ENCODE results near the gene OR52N1.

The OR52N1 gene

GRCh38 chr11:5803982-5804381, 12.9 kb upstream of the OR52N1 start:
- no peaks in the 10 kb centered on the region for H3K79me2 ChIP-seq (ENCODE audit: control insufficient read depth, insufficient read depth, low read length, unreplicated experiment)
- H3K4me3 ChIP-seq (ENCODE audit: low read depth, low read length): no peak overlapping the region
- no peaks in the 10 kb centered on the region for H3K4me1 ChIP-seq (ENCODE audit: control insufficient read depth, insufficient read depth, low read length, unreplicated experiment)
- no peaks in the 10 kb centered on the region for H3K36me3 ChIP-seq (ENCODE audit: insufficient read depth, low read length)
- no peak overlapping the region for H2AFZ ChIP-seq (ENCODE audit: low read length, unreplicated experiment)
- H3K27ac ChIP-seq (ENCODE audit: low read depth, low read length): no peak overlapping the region
- peaks cover 24% of the 10 kb centered on the region for H3K27me3 ChIP-seq (ENCODE audit: insufficient read depth, low read length)

DNA sequence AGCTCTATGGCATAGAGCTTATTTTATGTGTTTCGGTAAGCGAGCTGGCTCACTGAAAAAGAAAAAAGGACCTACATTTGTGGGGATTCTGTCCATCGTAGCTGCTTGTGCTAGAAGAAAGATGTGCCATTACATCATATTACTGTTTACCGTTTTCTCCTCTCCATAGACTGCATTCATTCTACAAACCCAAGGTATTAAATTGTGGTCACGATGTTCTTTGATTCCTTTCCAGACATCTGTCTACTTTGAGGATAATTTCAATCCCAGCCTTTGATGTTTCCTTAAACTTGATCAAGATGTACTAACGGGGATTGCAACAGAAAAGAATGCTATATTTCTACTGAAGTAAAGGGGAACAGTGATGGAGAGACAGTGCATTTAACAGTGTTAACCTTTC, 5.5 kb upstream of the OR52N1 start:
- Histone ChIP-seq H3K27ac (ENCODE audit: low read depth, low read length) (no peak overlapping the region), H3K27me3 (ENCODE audit: insufficient read depth, low read length) (peaks cover 23% of the 10 kb centered on the region), H2AFZ (ENCODE audit: low read length, unreplicated experiment) (no peak overlapping the region), H3K36me3 (ENCODE audit: insufficient read depth, low read length) (no peaks in the 10 kb centered on the region), H3K4me3 (ENCODE audit: low read depth, low read length) (no peak overlapping the region), H3K79me2 (ENCODE audit: control insufficient read depth, insufficient read depth, low read length, unreplicated experiment) (no peaks in the 10 kb centered on the region), H3K4me1 (ENCODE audit: control insufficient read depth, insufficient read depth, low read length, unreplicated experiment) (no peaks in the 10 kb centered on the region)

GRCh38 chr11:5783255-5783654, 7.8 kb downstream of the OR52N1 start, which contains the start of gene OR52N5:
Gene OR52N5 (minus strand): TSS chr11:5783355. CDS start chr11:5778634, 4,721 bp downstream.
- H3K36me3 ChIP-seq (ENCODE audit: insufficient read depth, low read length): no peaks in the 10 kb centered on the region
- H2AFZ ChIP-seq (ENCODE audit: low read length, unreplicated experiment): no peak within 1 kb of the TSS
- H3K4me3 ChIP-seq (ENCODE audit: low read depth, low read length): no peak within 1 kb of the TSS
- H3K27me3 ChIP-seq (ENCODE audit: insufficient read depth, low read length): peaks cover 8% of the 10 kb centered on the region
- no peak within 1 kb of the TSS for H3K27ac ChIP-seq (ENCODE audit: low read depth, low read length)
- H3K4me1 ChIP-seq (ENCODE audit: control insufficient read depth, insufficient read depth, low read length, unreplicated experiment): no peaks in the 10 kb centered on the region
- no peaks in the 10 kb centered on the region for H3K79me2 ChIP-seq (ENCODE audit: control insufficient read depth, insufficient read depth, low read length, unreplicated experiment)

DNA sequence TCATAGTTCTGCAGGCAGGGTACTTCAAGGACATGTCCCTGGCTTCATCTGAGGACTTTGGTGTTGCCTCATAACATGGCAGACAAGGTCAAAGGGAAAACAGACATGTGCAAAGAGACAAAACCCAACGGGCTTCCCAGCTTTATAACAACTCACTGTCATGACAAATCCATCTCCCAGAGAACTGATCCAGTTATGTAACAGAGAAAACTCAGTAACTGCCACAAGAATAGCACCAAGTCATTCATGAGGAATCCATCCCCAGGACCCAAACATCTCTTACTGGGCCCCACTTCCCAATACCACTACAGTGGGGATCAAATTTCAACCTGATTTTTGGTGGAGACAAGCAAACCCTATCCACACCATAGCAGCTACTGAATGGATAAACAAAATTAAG, 24.0 kb downstream of the OR52N1 start:
- Histone ChIP-seq H3K27me3 (ENCODE audit: insufficient read depth, low read length) (no peaks in the 10 kb centered on the region), H3K4me1 (ENCODE audit: control insufficient read depth, insufficient read depth, low read length, unreplicated experiment) (no peaks in the 10 kb centered on the region), H3K4me3 (ENCODE audit: low read depth, low read length) (no peak overlapping the region), H2AFZ (ENCODE audit: low read length, unreplicated experiment) (no peak overlapping the region), H3K27ac (ENCODE audit: low read depth, low read length) (no peak overlapping the region), H3K79me2 (ENCODE audit: control insufficient read depth, insufficient read depth, low read length, unreplicated experiment) (no peaks in the 10 kb centered on the region), H3K36me3 (ENCODE audit: insufficient read depth, low read length) (no peaks in the 10 kb centered on the region)

DNA sequence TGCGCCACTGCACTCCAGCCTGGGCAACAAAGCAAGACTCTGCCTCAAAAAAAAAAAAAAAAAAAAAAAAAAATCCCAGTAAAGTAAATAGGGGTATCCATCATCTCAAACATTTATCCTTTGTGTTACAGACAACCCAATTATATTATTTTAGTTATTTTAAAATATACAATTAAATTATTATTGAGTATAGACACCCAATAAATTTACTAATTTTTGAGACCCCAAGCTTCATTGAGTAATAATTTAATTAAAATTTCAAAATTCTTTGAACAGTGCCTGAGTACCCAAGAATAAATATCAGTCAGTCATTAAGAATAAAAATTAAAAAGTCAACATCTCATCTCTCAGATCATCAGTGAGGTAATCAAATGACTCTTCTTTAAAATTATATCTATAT, 37.1 kb downstream of the OR52N1 start, which contains the start of gene OR52N4:
Gene OR52N4 (plus strand): TSS at position 301 of the 400 bp plus-strand sequence. CDS start 498 bp downstream, outside the sequence.
- Histone ChIP-seq H2AFZ (ENCODE audit: low read length, unreplicated experiment) (no peak within 1 kb of the TSS), H3K4me1 (ENCODE audit: control insufficient read depth, insufficient read depth, low read length, unreplicated experiment) (no peaks in the 10 kb centered on the region), H3K4me3 (ENCODE audit: low read depth, low read length) (no peak within 1 kb of the TSS), H3K79me2 (ENCODE audit: control insufficient read depth, insufficient read depth, low read length, unreplicated experiment) (no peaks in the 10 kb centered on the region), H3K36me3 (ENCODE audit: insufficient read depth, low read length) (no peaks in the 10 kb centered on the region), H3K27me3 (ENCODE audit: insufficient read depth, low read length) (no peaks in the 10 kb centered on the region), H3K27ac (ENCODE audit: low read depth, low read length) (no peak within 1 kb of the TSS)

GRCh38 chr11:5749836-5750235, 41.2 kb downstream of the OR52N1 start:
- Histone ChIP-seq H3K4me3 (ENCODE audit: low read depth, low read length) (no peak overlapping the region), H3K79me2 (ENCODE audit: control insufficient read depth, insufficient read depth, low read length, unreplicated experiment) (no peaks in the 10 kb centered on the region), H3K36me3 (ENCODE audit: insufficient read depth, low read length) (no peaks in the 10 kb centered on the region), H3K27ac (ENCODE audit: low read depth, low read length) (no peak overlapping the region), H3K27me3 (ENCODE audit: insufficient read depth, low read length) (no peaks in the 10 kb centered on the region), H3K4me1 (ENCODE audit: control insufficient read depth, insufficient read depth, low read length, unreplicated experiment) (no peaks in the 10 kb centered on the region), H2AFZ (ENCODE audit: low read length, unreplicated experiment) (no peak overlapping the region)

DNA sequence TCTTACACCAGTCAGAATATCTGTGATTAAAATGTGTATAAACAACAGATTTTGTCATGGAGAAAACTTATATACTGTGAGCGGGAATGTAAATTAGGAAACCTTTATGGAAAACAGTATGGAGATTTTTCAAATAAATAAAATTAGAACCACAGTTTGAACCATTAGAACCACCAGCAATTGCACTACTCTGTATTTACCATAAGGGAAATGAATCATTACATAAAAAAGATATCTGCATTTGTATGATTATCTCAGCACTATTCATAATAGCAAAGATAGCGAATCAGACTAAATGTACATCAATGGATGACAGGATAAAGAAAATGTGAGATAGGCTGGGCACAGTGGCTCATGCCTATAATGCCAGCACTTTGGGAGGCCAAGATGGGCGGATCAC, 44.5 kb downstream of the OR52N1 start:
- Histone ChIP-seq H3K27me3 (ENCODE audit: insufficient read depth, low read length) (peaks cover 18% of the 10 kb centered on the region), H3K27ac (ENCODE audit: low read depth, low read length) (no peak overlapping the region), H2AFZ (ENCODE audit: low read length, unreplicated experiment) (no peak overlapping the region), H3K79me2 (ENCODE audit: control insufficient read depth, insufficient read depth, low read length, unreplicated experiment) (no peaks in the 10 kb centered on the region), H3K4me3 (ENCODE audit: low read depth, low read length) (no peak overlapping the region), H3K4me1 (ENCODE audit: control insufficient read depth, insufficient read depth, low read length, unreplicated experiment) (no peaks in the 10 kb centered on the region), H3K36me3 (ENCODE audit: insufficient read depth, low read length) (no peaks in the 10 kb centered on the region)

DNA sequence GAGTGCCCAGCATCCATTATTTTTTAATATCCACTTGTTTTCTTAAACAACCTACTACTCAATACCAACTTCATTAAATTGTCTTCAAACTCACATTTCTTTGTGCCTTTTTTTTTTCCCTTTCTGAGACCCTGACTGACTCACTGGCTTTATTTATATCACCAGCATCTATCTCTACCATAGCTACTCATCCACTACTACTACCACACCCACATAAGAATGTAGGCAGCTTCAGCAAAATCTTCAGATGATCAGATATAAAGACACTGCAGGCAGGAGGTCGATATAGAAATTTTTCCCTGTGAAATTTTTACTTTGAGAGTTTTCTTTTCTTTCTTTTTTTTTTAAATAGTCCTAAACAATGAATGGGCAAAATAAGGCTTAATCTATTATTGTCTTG, 52.6 kb downstream of the OR52N1 start:
- no peak overlapping the region for H2AFZ ChIP-seq (ENCODE audit: low read length, unreplicated experiment)
- no peaks in the 10 kb centered on the region for H3K36me3 ChIP-seq (ENCODE audit: insufficient read depth, low read length)
- H3K4me1 ChIP-seq (ENCODE audit: control insufficient read depth, insufficient read depth, low read length, unreplicated experiment): peaks cover 28% of the 10 kb centered on the region
- H3K79me2 ChIP-seq (ENCODE audit: control insufficient read depth, insufficient read depth, low read length, unreplicated experiment): no peaks in the 10 kb centered on the region
- no peak overlapping the region for H3K4me3 ChIP-seq (ENCODE audit: low read depth, low read length)
- H3K27me3 ChIP-seq (ENCODE audit: insufficient read depth, low read length): peaks cover 20% of the 10 kb centered on the region
- H3K27ac ChIP-seq (ENCODE audit: low read depth, low read length): peak overlapping the region; percentile 66

GRCh38 chr11:5737670-5738392, 53.2 kb downstream of the OR52N1 start:
- H3K79me2 ChIP-seq (ENCODE audit: control insufficient read depth, insufficient read depth, low read length, unreplicated experiment): no peaks in the 10 kb centered on the region
- H2AFZ ChIP-seq (ENCODE audit: low read length, unreplicated experiment): no peak overlapping the region
- H3K27me3 ChIP-seq (ENCODE audit: insufficient read depth, low read length): peaks cover 14% of the 10 kb centered on the region

GRCh38 chr11:5737091-5737490, 54.0 kb downstream of the OR52N1 start:
- peaks cover 7% of the 10 kb centered on the region for H3K27me3 ChIP-seq (ENCODE audit: insufficient read depth, low read length)
- no peaks in the 10 kb centered on the region for H3K79me2 ChIP-seq (ENCODE audit: control insufficient read depth, insufficient read depth, low read length, unreplicated experiment)
- H3K27ac ChIP-seq (ENCODE audit: low read depth, low read length): peak overlapping the region; percentile 66

More at GRCh38 chr11:5737670-5738392, 53.2 kb downstream of the OR52N1 start:
- Histone ChIP-seq H3K4me3 (ENCODE audit: low read depth, low read length) (no peak overlapping the region), H3K4me1 (ENCODE audit: control insufficient read depth, insufficient read depth, low read length, unreplicated experiment) (peaks cover 28% of the 10 kb centered on the region), H3K36me3 (ENCODE audit: insufficient read depth, low read length) (no peaks in the 10 kb centered on the region), H3K27ac (ENCODE audit: low read depth, low read length) (peak overlapping the region; percentile 66)

More at GRCh38 chr11:5737091-5737490, 54.0 kb downstream of the OR52N1 start:
- no peak overlapping the region for H2AFZ ChIP-seq (ENCODE audit: low read length, unreplicated experiment)
- H3K4me3 ChIP-seq (ENCODE audit: low read depth, low read length): no peak overlapping the region
- H3K36me3 ChIP-seq (ENCODE audit: insufficient read depth, low read length): no peaks in the 10 kb centered on the region
- peaks cover 28% of the 10 kb centered on the region for H3K4me1 ChIP-seq (ENCODE audit: control insufficient read depth, insufficient read depth, low read length, unreplicated experiment)

Data from ACC112 (cell line).